ENCODE results near the gene GXYLT2.

The GXYLT2 gene

DNA sequence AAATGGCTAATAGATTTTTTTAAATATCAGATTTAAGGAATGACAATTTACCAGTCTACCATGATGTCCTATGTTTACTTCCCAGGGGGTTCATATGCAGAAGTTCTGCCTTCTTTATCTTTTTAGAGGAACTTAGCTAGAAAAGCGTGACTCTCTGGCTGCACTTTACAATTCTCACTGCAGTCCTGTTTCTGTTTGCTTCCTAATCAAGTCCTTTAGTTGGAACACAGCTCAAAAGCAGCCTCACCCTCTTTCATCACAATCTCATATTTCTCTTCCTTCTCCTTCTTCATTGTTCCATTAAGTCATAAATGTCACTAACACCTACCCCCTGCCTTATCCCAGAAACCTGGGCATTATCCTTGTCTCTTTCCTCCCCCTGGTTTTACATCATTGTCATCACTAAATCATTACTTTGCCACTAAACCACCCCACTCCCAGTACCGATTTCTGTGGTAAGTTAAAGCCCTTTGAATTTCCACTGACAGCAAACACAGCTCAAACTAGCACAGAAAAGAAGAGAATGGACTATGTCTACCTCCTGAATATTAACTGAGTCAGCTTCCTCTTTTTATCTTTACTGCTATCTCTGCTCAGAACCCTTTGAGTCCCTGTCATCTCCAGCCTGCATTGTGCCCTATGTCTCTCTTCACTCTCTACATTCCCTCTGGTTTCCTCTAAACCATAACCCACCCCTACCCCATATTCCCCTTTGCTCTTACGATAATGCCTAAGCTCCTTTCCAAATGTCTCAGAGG is 94.9 kb downstream of the GXYLT2 start:
- in situ Hi-C loops (cut with HindIII; ENCODE audit: low pct_ligation_motif_present, low sequenced_read_pairs) = no loop called here
- Histone ChIP-seq H3K27me3 (replicated peaks) (no peaks in the 10 kb centered on the region), H3K27ac (no peak overlapping the region), H3K36me3 (replicated peaks) (no peaks in the 10 kb centered on the region), H3K4me3 (ENCODE audit: low read depth, low read length) (no peak overlapping the region)
- TF ChIP-seq CTCF (IDR thresholded peaks at IDR 0.05; ENCODE audit: low read depth, low read length, missing control alignments) = no peak
- DNase-seq = no peak

DNA sequence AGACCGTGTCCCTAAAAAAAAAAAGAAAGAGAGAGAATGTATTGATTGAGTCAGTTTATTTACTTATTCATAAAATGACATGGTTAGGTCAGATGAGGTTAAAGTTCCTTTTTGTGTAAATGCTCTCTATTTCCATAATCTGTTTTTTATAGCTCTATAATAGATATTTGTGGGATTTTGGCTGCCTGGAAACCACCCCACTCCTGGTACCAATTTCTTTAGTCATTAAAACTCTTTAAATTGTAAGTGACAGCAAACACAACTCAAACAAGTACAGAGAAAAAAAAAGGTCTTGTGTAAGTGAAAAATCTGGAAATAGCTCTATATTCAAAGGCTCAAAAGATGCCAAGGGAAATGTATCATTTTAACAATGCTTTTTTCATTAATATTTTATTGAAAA is 97.7 kb downstream of the GXYLT2 start:
- Histone ChIP-seq H3K27me3 (replicated peaks) (no peaks in the 10 kb centered on the region), H3K36me3 (replicated peaks) (no peaks in the 10 kb centered on the region), H3K4me3 (ENCODE audit: low read depth, low read length) (no peak overlapping the region), H3K27ac (no peak overlapping the region)
- in situ Hi-C loops (cut with HindIII; ENCODE audit: low pct_ligation_motif_present, low sequenced_read_pairs) = no loop called here
- no peak for TF ChIP-seq CTCF (IDR thresholded peaks at IDR 0.05; ENCODE audit: low read depth, low read length, missing control alignments)
- no peak for DNase-seq

DNA sequence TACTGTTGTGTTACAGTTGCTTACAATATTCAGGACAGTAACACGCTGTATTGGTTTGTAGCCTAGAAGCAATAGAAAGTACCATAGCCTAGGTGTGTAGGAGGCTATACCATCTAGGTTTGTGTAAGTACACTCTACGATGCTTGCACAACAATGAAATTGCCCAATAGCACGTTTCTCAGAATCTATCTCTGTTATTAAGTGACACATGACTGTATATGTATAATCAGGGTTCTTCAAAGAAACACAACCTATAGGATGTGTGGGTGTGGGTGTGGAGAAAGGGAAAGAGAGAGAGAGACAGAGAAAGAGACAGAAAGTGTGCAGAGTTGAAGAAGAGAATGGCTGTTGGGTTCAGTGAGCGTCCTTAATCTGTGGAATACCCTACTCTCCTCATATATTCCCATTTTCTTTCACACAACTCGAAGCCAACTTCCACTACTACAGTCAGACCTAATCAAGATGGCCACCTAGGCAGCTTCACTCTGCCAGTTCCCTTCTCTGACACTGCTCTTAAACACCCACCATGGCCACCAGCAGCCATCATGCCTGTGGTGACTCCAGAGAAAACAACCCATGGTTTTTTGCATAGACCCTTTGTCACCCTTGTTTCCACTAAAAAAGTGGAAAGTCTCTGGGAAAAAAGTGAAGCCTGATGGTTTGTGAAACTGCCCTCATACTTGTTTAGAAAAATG is 103.0 kb downstream of the GXYLT2 start:
- TF ChIP-seq CTCF (IDR thresholded peaks at IDR 0.05; ENCODE audit: low read depth, low read length, missing control alignments) = no peak
- DNase-seq = no peak
- in situ Hi-C loops (cut with HindIII; ENCODE audit: low pct_ligation_motif_present, low sequenced_read_pairs) = no loop called here
- H3K27me3 ChIP-seq (replicated peaks) = no peaks in the 10 kb centered on the region
- no peak overlapping the region for H3K27ac ChIP-seq
- no peak overlapping the region for H3K4me3 ChIP-seq (ENCODE audit: low read depth, low read length)
- no peaks in the 10 kb centered on the region for H3K36me3 ChIP-seq (replicated peaks)

DNA sequence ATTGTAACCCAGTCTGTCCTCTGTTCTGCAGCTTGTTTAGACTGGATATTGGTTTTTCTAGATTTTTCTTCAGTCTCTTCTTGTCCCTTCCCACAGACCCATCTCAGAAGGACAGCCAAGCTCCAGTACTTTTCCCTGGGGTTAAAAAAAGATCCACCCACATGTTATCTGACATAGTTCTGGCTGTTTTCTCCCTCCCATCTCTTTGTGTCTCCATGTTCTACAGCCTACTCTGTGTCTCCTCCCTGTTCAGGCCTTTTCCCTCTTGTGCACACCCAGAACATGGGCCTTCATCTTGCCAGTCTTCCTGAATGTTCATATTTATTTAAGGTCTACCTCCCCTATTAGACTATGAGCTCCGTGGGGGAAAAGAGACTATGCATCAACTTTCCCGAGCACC is 103.7 kb downstream of the GXYLT2 start:
- no peaks in the 10 kb centered on the region for H3K27me3 ChIP-seq (replicated peaks)
- no peak overlapping the region for H3K27ac ChIP-seq
- no peak for TF ChIP-seq CTCF (IDR thresholded peaks at IDR 0.05; ENCODE audit: low read depth, low read length, missing control alignments)
- no peaks in the 10 kb centered on the region for H3K36me3 ChIP-seq (replicated peaks)
- in situ Hi-C loops (cut with HindIII; ENCODE audit: low pct_ligation_motif_present, low sequenced_read_pairs) = no loop called here
- no peak for DNase-seq
- H3K4me3 ChIP-seq (ENCODE audit: low read depth, low read length) = no peak overlapping the region

GRCh38 chr3:72993391-72993790 is 105.5 kb downstream of the GXYLT2 start:
- H3K27ac ChIP-seq = no peak overlapping the region

More at GRCh38 chr3:72993391-72993790, 105.5 kb downstream of the GXYLT2 start:
- in situ Hi-C loops (cut with HindIII; ENCODE audit: low pct_ligation_motif_present, low sequenced_read_pairs) = no loop called here
- no peak for DNase-seq
- Histone ChIP-seq H3K4me3 (ENCODE audit: low read depth, low read length) (no peak overlapping the region), H3K36me3 (replicated peaks) (no peaks in the 10 kb centered on the region), H3K27me3 (replicated peaks) (no peaks in the 10 kb centered on the region)
- TF ChIP-seq CTCF (IDR thresholded peaks at IDR 0.05; ENCODE audit: low read depth, low read length, missing control alignments) = peak; percentile 34

Measured in brain microvascular endothelial cell (primary cell).